ENCODE results near the gene CATSPER1. TPM values are rescaled to one million over a fixed set of nuclear protein-coding genes. Genes with fewer than 3 reads are reported as not detected.

Gene CATSPER1
- total and polyA plus RNA-seq, 2 of the 13 experiments (the other 11 are each of a cell fraction or from before 2014, with no cell fraction given): 0.17 TPM; not detected in 1

GRCh38 chr11:66014804-66015453 lies 11.3 kb downstream of the CATSPER1 start:
- DNase-seq (ENCODE audit: low spot score): no peak
- Histone ChIP-seq H3K9me3 (ENCODE audit: low read length) (no peaks in the 10 kb centered on the region), H3K36me3 (replicated peaks in 1 of 2; ENCODE audit: control insufficient read depth in 1 of 2, insufficient read depth in 2 of 2, low read length in 2 of 2) (no peaks in the 10 kb centered on the region), H3K27ac (ENCODE audit: extremely low read length, insufficient read depth, low read length) (no peak overlapping the region), H3K79me2 (ENCODE audit: insufficient read depth, low read length) (no peaks in the 10 kb centered on the region), H2AFZ (ENCODE audit: low read length) (no peak overlapping the region), H4K20me1 (ENCODE audit: insufficient read depth, low read length) (no peaks in the 10 kb centered on the region), H3K4me2 (ENCODE audit: low read depth, low read length) (no peak overlapping the region), H3K4me1 (ENCODE audit: insufficient read depth, low read length) (no peaks in the 10 kb centered on the region; the same call in 1 of the 2 replicates), H3K4me3 (replicated peaks in 1 of 3; ENCODE audit: insufficient read depth in 1 of 3, low read depth in 2 of 3, low read length in 3 of 3) (no peak overlapping the region), H3K27me3 (ENCODE audit: control insufficient read depth in 1 of 2, insufficient read depth in 2 of 2, low read length in 2 of 2) (peaks cover 11 to 45% of the 10 kb centered on the region in 2 experiments; a peak in 4 of 5 replicates), H3K9ac (ENCODE audit: insufficient read depth, low read depth, low read length) (no peak overlapping the region)
- ATAC-seq: no peak
- FAIRE-seq: no peak
- in situ Hi-C loops (cut with HindIII; ENCODE audit: extremely low pct_ligation_motif_present, low pct_unique_long_range_greater_than_20kb) (no loop called here), intact Hi-C loops (cut with micrococcal nuclease; ENCODE audit: unreplicated experiment) (no loop called here)
- ChIA-PET POLR2A (no interaction called here), CTCF (ENCODE audit: low intra/inter-chr PET ratio, low total read pairs) (no interaction called here)
- 34% methylated on average over 4 of the region's 6 CpGs for WGBS (ENCODE audit: low lambda C conversion rate)
- no peak for TF ChIP-seq ZNF317 (CRISPR knock-in tag; IDR thresholded peaks at IDR 0.05)
- no peak for TF ChIP-seq ZNF703 (CRISPR knock-in tag; IDR thresholded peaks at IDR 0.05; ENCODE audit: borderline replicate concordance)
- no peak for TF ChIP-seq ZFP62 (CRISPR knock-in tag; IDR thresholded peaks at IDR 0.05)
- no peak for TF ChIP-seq FOXM1 (CRISPR knock-in tag; IDR thresholded peaks at IDR 0.05)
- no peak for TF ChIP-seq GABPB1 (CRISPR knock-in tag; IDR thresholded peaks at IDR 0.05)
- no peak for TF ChIP-seq PHF8 (CRISPR knock-in tag; IDR thresholded peaks at IDR 0.05)
- TF ChIP-seq HMGA1 (CRISPR knock-in tag; conservative IDR thresholded peaks at IDR 0.05): no peak
- TF ChIP-seq KAT2B (IDR thresholded peaks at IDR 0.05; ENCODE audit: borderline replicate concordance, low read depth, low read length): no peak
- TF ChIP-seq ZNF572 (CRISPR knock-in tag; IDR thresholded peaks at IDR 0.05): no peak
- no peak for TF ChIP-seq FOXC1 (CRISPR knock-in tag; IDR thresholded peaks at IDR 0.05; ENCODE audit: borderline replicate concordance)
- no peak for TF ChIP-seq SP1 (IDR thresholded peaks at IDR 0.05)
- TF ChIP-seq SP1 (CRISPR knock-in tag; IDR thresholded peaks at IDR 0.05): no peak
- TF ChIP-seq FOSL1 (CRISPR knock-in tag; IDR thresholded peaks at IDR 0.05; ENCODE audit: borderline replicate concordance): no peak
- TF ChIP-seq CC2D1A (CRISPR knock-in tag; IDR thresholded peaks at IDR 0.05): no peak
- TF ChIP-seq MTERF4 (CRISPR knock-in tag; IDR thresholded peaks at IDR 0.05): no peak
- no peak for TF ChIP-seq CENPX (CRISPR knock-in tag; IDR thresholded peaks at IDR 0.05)
- no peak for TF ChIP-seq ZSCAN22 (CRISPR knock-in tag; IDR thresholded peaks at IDR 0.05)
- no peak for TF ChIP-seq ZBED4 (CRISPR knock-in tag; IDR thresholded peaks at IDR 0.05; ENCODE audit: borderline replicate concordance)
- no peak for TF ChIP-seq ZNF441 (CRISPR knock-in tag; IDR thresholded peaks at IDR 0.05; ENCODE audit: borderline replicate concordance)
- no peak for TF ChIP-seq ZNF468 (CRISPR knock-in tag; IDR thresholded peaks at IDR 0.05)
- no peak for TF ChIP-seq MIER2 (CRISPR knock-in tag; IDR thresholded peaks at IDR 0.05)
- BruUV-seq (replicated peaks): no TSS peak
